Erythroblast (primary cell): ENCODE measurements around the gene TMBIM6.

Source experiments
- GATA1 ChIP-seq: IDR thresholded peaks from 2 replicates; pipeline ENCODE4 v1.6.1; 2011; ENCODE audit warnings: low read depth, mild to moderate bottlenecking, control low read depth, low read length, moderate library complexity
- POLR2A ChIP-seq: IDR thresholded peaks from 2 replicates; pipeline ENCODE4 v1.6.1; 2011; ENCODE audit warnings: mild to moderate bottlenecking, low read length

GRCh38 chr12:49813131-49813530 is 71.8 kb downstream of the TMBIM6 start:
- TF ChIP-seq POLR2A (no peak), GATA1 (no peak)
